PFSK-1 (cell line): Measurements from ENCODE around the gene ZNF219.

Experiments used
- FOXP2 ChIP-seq: optimal IDR thresholded peaks from 2 replicates; pipeline ENCODE3; 2011; ENCODE audit warnings: borderline replicate concordance, control low read depth, inconsistent platforms; ENCODE audit not compliant: insufficient read depth; ENCODE audit errors: extremely low read length, extremely low read depth
- POLR2AphosphoS5 ChIP-seq: IDR thresholded peaks from 2 replicates; pipeline ENCODE4 v1.6.1; 2012; ENCODE audit warnings: low read depth, mild to moderate bottlenecking, control low read depth, low read length, moderate library complexity
- REST ChIP-seq, 2 experiments: IDR thresholded peaks; 2 replicates each; pipeline versions ENCODE4 v1.6.1 to v1.8.0; 2011 to 2012; ENCODE audit warnings: low read depth in 2 of 2, low read length in 2 of 2, control low read depth in 1 of 2, inconsistent platforms in 1 of 2, mild to moderate bottlenecking in 1 of 2, moderate library complexity in 1 of 2; ENCODE audit not compliant: insufficient read depth in 1 of 2
- SIN3A ChIP-seq: IDR thresholded peaks from 2 replicates; pipeline ENCODE4 v1.6.1; 2012; ENCODE audit warnings: mild to moderate bottlenecking, low read length, moderate library complexity, borderline replicate concordance; ENCODE audit not compliant: insufficient read depth
- TAF1 ChIP-seq: IDR thresholded peaks from 2 replicates; pipeline ENCODE4 v1.6.1; 2012; ENCODE audit warnings: low read length, control low read depth, borderline replicate concordance; ENCODE audit not compliant: insufficient read depth

The ZNF219 gene

GRCh38 chr14:21112255-21112654, 13.8 kb upstream of the ZNF219 start:
- TF ChIP-seq TAF1 = no peak
- TF ChIP-seq FOXP2 = no peak
- no peak for TF ChIP-seq POLR2AphosphoS5
- no peak for TF ChIP-seq SIN3A
- TF ChIP-seq REST (IDR thresholded peaks at IDR 0.05; ENCODE audit: insufficient read depth in 1 of 2, low read depth in 2 of 2, low read length in 2 of 2) = no peak

DNA sequence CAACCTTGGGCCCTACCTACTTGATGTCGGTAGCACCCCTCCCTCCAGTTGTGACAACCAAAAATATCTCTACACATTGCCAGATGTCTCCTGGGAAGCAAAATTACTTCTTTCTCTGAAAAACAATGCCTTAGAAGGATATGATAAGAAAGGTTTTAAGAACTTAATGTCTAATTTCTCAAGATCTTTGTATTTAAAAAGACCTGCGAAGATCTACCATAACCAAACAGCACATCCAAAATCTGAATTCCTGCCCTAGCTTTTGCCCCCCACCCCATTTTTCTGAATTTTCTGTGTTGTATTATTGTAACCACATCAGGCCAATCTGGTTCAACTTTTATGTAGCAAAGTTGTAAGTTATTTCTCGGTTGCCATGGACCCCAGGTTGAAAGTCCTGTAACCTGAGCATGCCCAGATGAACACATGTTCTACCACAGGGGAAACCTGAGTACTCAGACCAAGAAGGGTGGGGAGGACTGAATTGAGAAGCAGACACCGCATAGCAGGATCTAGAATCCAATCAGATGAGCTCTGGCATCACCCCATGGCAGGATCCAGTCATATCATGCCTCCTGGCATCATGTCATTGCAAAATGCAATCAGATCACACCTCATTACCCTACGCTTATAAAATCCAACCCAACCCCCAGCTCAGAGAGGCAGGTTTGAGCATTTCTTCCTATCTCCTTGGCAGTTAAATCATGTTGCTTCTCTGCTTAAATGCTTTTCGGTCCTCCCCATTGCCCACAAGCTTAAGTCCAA, 11.1 kb upstream of the ZNF219 start:
- TF ChIP-seq SIN3A = no peak
- no peak for TF ChIP-seq FOXP2
- TF ChIP-seq POLR2AphosphoS5 = no peak
- no peak for TF ChIP-seq TAF1
- no peak for TF ChIP-seq REST (IDR thresholded peaks at IDR 0.05; ENCODE audit: insufficient read depth in 1 of 2, low read depth in 2 of 2, low read length in 2 of 2)

DNA sequence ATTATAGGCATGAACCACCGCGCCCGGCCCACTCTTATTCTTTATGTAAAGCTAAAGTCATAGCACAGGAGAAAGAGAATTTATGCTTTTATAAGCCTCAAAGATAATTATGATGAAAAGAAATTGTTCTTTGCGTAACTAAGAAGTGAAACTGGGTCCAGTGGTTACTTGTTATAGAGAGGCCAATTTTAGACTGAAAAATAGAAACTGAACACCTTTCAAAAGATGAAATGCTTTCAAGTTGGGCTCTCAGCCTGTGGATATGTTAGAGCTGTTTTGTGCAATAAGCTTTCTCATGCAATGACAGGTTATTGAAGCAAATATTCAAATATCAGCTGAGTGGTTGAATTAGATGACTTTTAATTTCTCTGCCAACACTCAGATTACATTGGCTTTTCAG, 10.3 kb upstream of the ZNF219 start:
- TF ChIP-seq POLR2AphosphoS5 (no peak), SIN3A (no peak), FOXP2 (no peak), TAF1 (no peak), REST (IDR thresholded peaks at IDR 0.05; ENCODE audit: insufficient read depth in 1 of 2, low read depth in 2 of 2, low read length in 2 of 2) (no peak)

DNA sequence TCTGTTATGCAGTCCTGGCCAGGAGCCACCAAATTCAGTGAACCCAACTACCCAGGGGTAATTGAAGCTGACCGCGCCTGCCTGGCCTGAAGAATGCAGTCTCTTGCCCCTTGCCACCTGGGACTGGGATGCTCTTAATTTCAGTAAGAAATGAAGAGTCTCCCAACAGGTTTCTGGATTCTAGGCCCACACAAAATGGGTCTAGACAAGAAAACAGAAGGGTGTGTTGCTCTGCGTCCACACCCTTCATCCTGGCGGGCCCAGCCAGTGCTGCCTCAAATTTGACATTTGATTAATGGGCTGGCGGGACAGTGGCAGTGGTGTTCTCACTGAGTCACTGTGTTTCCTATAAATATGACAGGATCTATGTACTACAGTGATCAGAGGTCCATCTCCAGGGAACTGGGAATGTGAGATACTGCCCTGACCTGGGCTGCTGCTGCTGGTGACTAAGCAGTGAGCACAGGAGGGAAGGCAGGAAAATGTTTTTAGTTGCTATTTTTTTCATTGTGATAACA, 8.9 kb upstream of the ZNF219 start:
- no peak for TF ChIP-seq REST (IDR thresholded peaks at IDR 0.05; ENCODE audit: insufficient read depth in 1 of 2, low read depth in 2 of 2, low read length in 2 of 2)
- no peak for TF ChIP-seq FOXP2
- TF ChIP-seq TAF1 = no peak
- no peak for TF ChIP-seq POLR2AphosphoS5
- TF ChIP-seq SIN3A = no peak
